HL-60 (cell line): ENCODE results near the gene ACTN4.

Experiments
- DNase-seq, 2 experiments: peaks; one replicate each; pipeline ENCODE4 v3.0.0-alpha.2; 2010 to 2020; ENCODE audit warnings: low read depth in 1 of 2, low spot score in 1 of 2
- H3K27ac ChIP-seq: fragments of 250-450 bp; sonication (Bioruptor Pico); replicated peaks from 2 replicates; pipeline ENCODE4 v1.5.1; 2020; ENCODE audit warnings: mild to moderate bottlenecking, moderate library complexity
- H3K27me3 ChIP-seq: fragments of 250-450 bp; sonication (Bioruptor Pico); 2 replicates; pipeline ENCODE4 v1.5.1; 2021; ENCODE audit warnings: mild to moderate bottlenecking, moderate library complexity; ENCODE audit not compliant: insufficient read depth, poor library complexity, severe bottlenecking
- H3K4me3 ChIP-seq: replicated peaks from 2 replicates; pipeline ENCODE4 v1.5.1; 2011; ENCODE audit warnings: mild to moderate bottlenecking, control low read depth, low read length; ENCODE audit not compliant: insufficient read depth
- CTCF ChIP-seq: IDR thresholded peaks from one replicate; pipeline ENCODE4 v1.5.1; 2011; ENCODE audit warnings: low read length, control low read depth, inconsistent platforms; ENCODE audit not compliant: insufficient read depth
- GABPA ChIP-seq: IDR thresholded peaks from 2 replicates; pipeline ENCODE4 v1.6.1; 2012; ENCODE audit warnings: low read depth
- POLR2AphosphoS5 ChIP-seq: IDR thresholded peaks from 2 replicates; pipeline ENCODE4 v1.6.1; 2012; ENCODE audit warnings: low read depth
- SPI1 ChIP-seq: IDR thresholded peaks from 2 replicates; pipeline ENCODE4 v1.6.1; 2012; ENCODE audit warnings: low read depth, mild to moderate bottlenecking, borderline replicate concordance
- TF ChIP-seq, protein P1 (sequence below): IDR thresholded peaks from 2 replicates; pipeline ENCODE4 v1.6.1; 2012; ENCODE audit warnings: low read depth; ENCODE audit not compliant: insufficient replicate concordance

ACTN4 gene

DNA sequence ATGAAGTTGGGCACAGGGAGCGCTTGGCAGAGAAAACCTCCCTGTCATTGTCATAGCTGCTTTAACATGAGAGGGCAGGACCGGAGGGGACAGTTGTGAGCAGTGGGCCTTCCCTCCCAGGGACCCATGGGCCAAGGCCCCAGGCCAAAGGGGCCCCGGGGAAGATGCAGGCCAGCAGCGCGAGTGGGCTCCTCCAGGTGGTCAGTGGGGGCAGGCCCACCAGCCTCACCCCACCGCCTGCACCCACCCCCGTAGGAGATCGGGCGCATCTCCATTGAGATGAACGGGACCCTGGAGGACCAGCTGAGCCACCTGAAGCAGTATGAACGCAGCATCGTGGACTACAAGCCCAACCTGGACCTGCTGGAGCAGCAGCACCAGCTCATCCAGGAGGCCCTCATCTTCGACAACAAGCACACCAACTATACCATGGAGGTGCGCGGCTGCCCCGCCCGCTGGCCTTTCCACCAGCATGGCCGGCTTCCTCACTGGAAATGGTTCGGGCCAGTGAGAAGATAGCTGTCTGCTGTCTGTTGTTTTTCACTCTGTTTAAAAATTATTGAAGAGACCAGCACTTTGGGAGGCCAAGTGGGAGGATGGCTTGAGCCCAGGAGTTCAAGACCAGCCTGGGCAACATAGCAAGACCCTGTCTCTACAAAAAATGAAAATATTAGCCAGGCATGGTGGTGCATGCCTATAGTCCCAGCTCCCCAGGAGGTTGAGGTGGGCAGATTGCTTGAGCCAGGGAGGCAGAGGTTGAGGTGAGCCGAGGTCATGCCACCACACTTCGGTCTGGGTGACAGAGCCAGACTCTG is 78.2 kb downstream of the ACTN4 start:
- TF ChIP-seq CTCF (no peak), POLR2AphosphoS5 (no peak), GABPA (no peak)
- TF ChIP-seq, protein P1, sequence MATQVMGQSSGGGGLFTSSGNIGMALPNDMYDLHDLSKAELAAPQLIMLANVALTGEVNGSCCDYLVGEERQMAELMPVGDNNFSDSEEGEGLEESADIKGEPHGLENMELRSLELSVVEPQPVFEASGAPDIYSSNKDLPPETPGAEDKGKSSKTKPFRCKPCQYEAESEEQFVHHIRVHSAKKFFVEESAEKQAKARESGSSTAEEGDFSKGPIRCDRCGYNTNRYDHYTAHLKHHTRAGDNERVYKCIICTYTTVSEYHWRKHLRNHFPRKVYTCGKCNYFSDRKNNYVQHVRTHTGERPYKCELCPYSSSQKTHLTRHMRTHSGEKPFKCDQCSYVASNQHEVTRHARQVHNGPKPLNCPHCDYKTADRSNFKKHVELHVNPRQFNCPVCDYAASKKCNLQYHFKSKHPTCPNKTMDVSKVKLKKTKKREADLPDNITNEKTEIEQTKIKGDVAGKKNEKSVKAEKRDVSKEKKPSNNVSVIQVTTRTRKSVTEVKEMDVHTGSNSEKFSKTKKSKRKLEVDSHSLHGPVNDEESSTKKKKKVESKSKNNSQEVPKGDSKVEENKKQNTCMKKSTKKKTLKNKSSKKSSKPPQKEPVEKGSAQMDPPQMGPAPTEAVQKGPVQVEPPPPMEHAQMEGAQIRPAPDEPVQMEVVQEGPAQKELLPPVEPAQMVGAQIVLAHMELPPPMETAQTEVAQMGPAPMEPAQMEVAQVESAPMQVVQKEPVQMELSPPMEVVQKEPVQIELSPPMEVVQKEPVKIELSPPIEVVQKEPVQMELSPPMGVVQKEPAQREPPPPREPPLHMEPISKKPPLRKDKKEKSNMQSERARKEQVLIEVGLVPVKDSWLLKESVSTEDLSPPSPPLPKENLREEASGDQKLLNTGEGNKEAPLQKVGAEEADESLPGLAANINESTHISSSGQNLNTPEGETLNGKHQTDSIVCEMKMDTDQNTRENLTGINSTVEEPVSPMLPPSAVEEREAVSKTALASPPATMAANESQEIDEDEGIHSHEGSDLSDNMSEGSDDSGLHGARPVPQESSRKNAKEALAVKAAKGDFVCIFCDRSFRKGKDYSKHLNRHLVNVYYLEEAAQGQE, result no peak
- H3K4me3 ChIP-seq, result no peak overlapping the region
- no peak overlapping the region for H3K27ac ChIP-seq
- no peaks in the 10 kb centered on the region for H3K27me3 ChIP-seq
- DNase-seq, result no peak

DNA sequence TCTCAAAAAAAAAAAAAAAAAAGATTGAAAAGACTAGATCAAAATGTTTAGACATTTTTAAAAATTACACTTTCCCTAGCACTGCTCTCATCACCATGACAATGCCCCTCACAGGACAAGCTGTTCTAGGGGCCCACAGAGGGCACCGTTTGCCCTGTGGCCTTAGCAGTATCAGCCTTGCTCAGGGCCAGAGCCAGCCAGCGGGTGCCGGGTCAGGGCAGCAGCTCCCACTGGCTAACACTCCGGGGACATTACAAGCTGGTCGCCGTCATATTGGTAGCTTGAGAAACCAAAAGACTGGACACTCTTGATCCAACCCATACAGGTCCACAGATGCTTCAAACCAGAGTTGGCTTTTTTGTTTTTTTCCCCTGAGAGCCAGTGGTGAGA is 78.8 kb downstream of the ACTN4 start:
- TF ChIP-seq SPI1, result no peak
- TF ChIP-seq, protein P1, result no peak
- no peak for TF ChIP-seq GABPA
- no peak for TF ChIP-seq POLR2AphosphoS5
- no peak for TF ChIP-seq CTCF
- no peak for DNase-seq
- Histone ChIP-seq H3K4me3 (no peak overlapping the region), H3K27ac (no peak overlapping the region), H3K27me3 (no peaks in the 10 kb centered on the region)

- no peaks in the 10 kb centered on the region for H3K27me3 ChIP-seq
- no peak overlapping the region for H3K4me3 ChIP-seq
- DNase-seq, result no peak
- H3K27ac ChIP-seq, result no peak overlapping the region
- TF ChIP-seq CTCF (no peak), POLR2AphosphoS5 (no peak), GABPA (no peak), SPI1 (no peak)
- TF ChIP-seq, protein P1, result no peak
Measured at GRCh38 chr19:38726761-38727301, 79.4 kb downstream of the ACTN4 start.
